ENCODE results near the gene TFR2.

- TF ChIP-seq CTCF (conservative IDR thresholded peaks at IDR 0.05; ENCODE audit: low read depth, low read length) (no peak), EZH2 (IDR thresholded peaks at IDR 0.05; ENCODE audit: low read length, unreplicated experiment) (no peak)
Measured at GRCh38 chr7:100686201-100686821, 45.0 kb upstream of the TFR2 start.
